Activated CD4-positive, alpha-beta T cell treated with anti-CD3 and anti-CD28 coated beads, Interleukin-2, amount 50 U/mL, for 16 hours (primary cell): ENCODE results near the gene LGR5.
A peak's percentile ranks its signal among the peaks of the same experiment; 100 is the strongest.
"Not testable (repeated sequence)": the region's sequence is repeated elsewhere in the genome, so short reads cannot be mapped to it uniquely, and the experiment has no call there.

Experiments used
- DNase-seq: peaks from one replicate; pipeline ENCODE4 v3.0.0-alpha.2; 2020

Gene LGR5

DNA sequence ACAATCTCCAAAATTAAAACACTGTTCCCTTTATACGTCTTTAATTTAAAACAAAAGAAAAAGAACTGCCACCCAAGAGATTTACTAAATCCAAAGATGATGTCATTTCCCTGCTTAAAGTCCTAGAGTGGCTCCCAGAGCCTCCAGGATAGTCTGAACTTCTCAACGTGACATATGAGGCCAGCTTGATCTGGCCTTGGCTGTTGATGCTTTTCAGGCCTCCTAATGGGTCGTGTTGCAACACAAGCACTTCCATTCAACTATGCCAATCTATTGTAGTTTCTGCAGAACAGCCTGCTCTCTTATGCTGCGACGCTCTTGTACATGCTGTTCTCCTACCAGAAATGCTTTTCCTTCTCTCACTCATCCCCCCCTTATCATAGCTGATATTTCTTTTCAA lies 35.7 kb downstream of the LGR5 start:
- DNase-seq: no peak

GRCh38 chr12:71476513-71476912 lies 36.9 kb downstream of the LGR5 start:
- no peak for DNase-seq

DNA sequence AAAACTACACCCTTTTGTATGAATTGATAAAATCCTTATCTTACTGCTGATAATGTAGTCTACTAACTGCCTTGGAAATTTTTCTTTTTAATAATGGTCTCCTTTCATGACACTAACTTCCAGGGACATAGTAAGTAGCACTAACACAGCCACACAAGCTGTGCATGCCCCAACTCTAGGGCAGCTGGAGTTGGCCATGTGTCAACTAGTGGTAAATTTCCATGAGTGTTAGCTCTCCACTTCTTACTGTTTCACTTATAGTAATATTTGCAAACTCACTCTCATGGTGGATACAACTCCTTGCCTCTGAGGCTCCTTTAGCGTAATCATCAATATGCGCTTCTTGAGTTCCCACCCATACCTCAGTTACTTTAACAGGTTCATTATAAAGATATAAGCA lies 38.0 kb downstream of the LGR5 start:
- no peak for DNase-seq

DNA sequence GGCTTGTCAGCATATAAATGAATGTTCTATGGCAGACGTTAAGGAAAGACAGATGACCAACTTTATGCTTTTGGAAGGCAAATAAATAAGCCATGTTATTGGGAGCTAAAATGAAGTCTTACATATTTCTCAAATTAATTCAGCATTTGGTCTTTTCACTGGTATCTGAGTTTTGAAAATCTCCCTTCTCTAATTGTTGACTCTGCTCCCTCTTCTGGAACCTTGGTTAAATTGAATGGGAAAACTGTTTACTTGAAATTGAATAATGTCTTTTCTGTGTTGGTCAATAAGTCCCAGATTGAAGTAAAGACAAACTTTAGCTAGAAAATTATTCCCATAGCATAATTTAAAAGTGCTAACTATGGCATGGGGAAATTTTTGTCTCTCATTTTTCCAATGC lies 38.7 kb downstream of the LGR5 start:
- DNase-seq: no peak

- DNase-seq: no peak
Measured at GRCh38 chr12:71484272-71484905, 44.8 kb downstream of the LGR5 start.

DNA sequence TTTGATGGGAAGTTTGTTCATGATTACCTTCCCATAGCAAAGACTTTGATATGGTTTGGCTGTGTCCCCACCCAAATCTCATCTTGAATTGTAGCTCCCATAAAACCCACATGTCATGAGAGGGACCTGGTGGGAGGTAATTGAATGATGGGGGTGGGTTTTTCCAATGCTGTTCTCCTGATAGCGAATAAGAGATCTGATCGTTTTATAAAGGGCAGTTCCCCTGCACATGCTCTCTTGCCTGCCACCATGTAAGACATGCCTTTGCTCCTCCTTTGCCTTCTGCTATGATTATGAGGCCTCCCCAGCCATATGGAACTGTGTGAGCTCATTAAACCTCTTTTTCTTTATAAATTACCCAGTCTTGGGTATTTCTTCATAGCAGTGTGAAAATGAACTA lies 51.2 kb downstream of the LGR5 start:
- DNase-seq: not testable (repeated sequence)

GRCh38 chr12:71492604-71493003 lies 53.0 kb downstream of the LGR5 start:
- DNase-seq: no peak

DNA sequence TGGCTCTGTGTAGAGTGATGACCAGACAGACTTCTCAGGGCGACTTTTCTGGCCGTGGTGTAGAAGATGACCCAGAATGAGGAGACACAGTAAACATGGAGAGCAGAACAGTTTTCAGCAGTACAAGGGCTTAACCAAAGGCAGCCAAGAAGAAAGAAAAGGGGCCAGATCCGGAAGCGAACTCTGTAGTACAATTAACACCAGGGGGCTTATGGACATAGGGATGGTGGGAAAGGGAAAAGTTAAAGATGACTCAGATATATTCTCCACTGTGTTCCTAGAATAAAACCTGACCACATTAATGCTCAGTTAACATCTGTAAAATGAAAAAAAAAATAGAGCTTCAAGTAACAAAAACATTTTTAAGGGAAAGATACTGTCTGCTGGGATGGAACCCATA lies 60.2 kb downstream of the LGR5 start:
- DNase-seq: no peak

- no peak for DNase-seq
Measured at GRCh38 chr12:71503579-71504391, 64.2 kb downstream of the LGR5 start.

- no peak for DNase-seq
Measured at GRCh38 chr12:71504476-71504875, 64.9 kb downstream of the LGR5 start.

GRCh38 chr12:71509705-71510104 lies 70.1 kb downstream of the LGR5 start:
- DNase-seq: no peak

DNA sequence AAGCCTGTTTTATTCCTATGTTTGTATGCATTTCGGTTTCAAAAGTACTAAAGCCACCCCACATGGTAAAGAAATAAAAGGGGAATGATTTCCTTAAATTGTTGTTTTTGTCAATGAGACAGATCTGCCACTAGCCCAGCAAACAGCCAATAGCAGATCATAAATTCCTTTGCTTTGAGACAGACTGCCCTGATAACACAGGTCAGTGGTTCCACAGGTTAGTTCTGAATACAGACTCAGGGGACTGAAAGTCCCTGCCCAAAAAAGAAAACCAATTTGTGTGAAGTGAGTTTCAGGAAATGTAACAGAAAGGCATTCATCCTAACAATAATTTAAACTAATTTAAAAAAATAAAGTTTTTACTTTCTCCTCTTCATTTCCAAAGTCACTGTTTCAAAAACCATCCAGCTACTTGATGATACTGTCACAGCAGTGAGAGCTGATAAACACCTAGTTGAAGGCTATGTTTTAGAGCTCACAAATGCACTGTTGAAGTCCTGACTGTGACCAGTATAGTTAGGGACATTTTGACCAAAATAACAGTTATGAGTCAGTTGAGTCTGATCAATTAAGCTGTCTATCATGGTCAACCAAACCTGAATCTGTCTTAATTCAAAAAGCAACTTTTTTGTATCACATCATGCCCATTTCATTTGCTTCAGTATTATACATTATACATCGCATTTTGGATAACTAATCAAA lies 77.7 kb downstream of the LGR5 start:
- DNase-seq: no peak

GRCh38 chr12:71521125-71521524 lies 81.5 kb downstream of the LGR5 start:
- DNase-seq: no peak

- DNase-seq: no peak
Measured at GRCh38 chr12:71524626-71525025, 85.0 kb downstream of the LGR5 start.

DNA sequence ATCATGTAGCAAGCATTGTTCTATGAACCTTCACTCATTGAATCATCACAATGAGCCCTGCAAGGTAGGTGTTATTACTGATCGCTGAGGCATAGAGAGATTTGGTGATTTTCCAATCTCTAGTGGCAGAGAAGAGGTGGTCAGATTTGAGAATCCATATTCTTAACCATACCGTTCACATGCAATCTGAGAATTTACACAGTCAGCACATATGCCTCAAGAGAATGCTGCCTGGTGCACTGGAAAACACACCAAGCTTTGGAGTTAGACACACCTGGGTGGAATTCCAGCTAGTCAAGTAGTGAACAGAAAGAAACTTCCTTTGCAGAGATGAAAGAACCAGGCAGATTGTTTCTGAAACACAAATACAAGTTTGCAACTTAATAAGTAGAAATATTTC lies 94.1 kb downstream of the LGR5 start:
- no peak for DNase-seq

DNA sequence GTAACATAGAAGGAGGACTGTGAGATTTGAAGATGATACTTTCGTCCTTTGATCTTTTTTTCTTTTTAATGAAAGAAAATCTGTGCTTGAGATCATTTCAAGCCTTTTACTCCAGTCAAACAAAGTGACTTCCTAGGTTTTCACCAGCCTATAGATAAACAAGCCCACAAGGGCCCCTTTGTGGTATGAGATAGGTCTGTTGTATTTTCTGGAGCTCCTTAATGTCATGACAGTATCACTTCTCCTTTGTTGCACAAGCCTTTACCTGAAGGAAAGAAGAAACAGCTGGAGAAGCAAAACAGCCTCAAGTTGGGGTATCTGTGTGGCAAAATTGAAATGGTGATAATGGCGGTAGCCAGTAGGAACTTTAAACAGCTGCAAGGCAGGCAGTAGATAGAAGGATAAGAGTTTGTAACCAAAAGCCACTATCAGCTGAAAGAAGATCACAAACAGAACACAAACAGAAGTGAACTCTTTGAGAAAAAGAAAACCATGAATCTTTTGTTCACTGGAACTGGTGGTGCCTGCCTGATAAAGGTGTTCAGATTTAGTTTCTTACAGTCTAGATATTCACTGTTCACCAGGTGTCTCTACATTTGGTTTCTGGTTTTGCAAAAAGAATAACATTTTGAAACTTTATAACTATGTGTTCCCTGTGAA lies 96.8 kb downstream of the LGR5 start:
- no peak for DNase-seq

GRCh38 chr12:71536939-71537622 lies 97.5 kb downstream of the LGR5 start:
- no peak for DNase-seq

DNA sequence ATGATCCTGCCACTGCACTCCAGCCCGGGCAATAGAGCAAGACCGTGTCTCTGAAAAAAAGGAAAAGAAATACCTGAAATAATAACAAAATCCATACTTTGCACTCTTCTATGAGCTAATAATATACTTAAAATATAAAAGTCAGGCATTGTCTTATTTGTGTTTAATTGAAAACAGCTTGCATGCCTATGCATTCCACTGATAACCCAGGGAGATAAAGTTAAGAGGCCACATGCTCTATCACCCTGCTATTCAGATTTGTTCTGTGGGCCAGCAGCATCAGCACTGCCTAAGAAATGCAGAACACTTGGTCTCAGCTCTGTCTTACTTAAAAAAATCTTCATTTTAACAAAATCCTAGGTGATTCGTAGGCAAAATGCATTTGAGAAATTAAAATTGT lies 99.2 kb downstream of the LGR5 start:
- DNase-seq: no peak

DNA sequence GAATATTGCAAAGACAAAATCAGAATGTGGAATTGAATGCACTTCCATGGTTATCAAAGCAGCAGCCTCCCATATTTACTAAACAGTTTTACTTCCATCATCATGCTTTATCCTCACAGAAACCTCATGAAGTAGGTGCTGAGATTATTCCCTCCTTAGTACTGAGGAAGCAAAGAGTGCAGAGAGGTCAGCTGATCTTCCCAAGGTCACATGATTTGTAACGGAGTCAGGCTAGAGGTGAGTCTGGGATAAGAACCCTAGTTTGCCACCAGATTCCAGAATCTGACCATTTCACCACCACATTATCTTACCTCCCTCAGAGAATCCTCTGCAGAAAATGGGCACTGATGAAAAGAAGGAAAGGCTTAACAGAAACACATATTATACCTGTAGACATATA lies 102.0 kb downstream of the LGR5 start:
- DNase-seq: no peak

GRCh38 chr12:71546322-71546861 lies 106.8 kb downstream of the LGR5 start:
- peak; percentile 7 for DNase-seq

- no peak for DNase-seq
Measured at GRCh38 chr12:71548893-71549292, 109.3 kb downstream of the LGR5 start.

- no peak for DNase-seq
Measured at GRCh38 chr12:71551529-71551928, 111.9 kb downstream of the LGR5 start.
